NCI-H748 (cell line): ENCODE data around the gene SLC12A9.

ENCODE experiments used
- DNase-seq: peaks from one replicate; lab custom pipeline; 2025; ENCODE audit not compliant: unreplicated experiment; lab: John Stamatoyannopoulos, UW

SLC12A9 gene

GRCh38 chr7:100860702-100861615, 8.4 kb downstream of the SLC12A9 start:
- DNase-seq, result no peak

- no peak for DNase-seq
Measured at GRCh38 chr7:100861616-100861985, 9.1 kb downstream of the SLC12A9 start.

- no peak for DNase-seq
Measured at GRCh38 chr7:100863406-100863950, 11.0 kb downstream of the SLC12A9 start.

GRCh38 chr7:100864263-100864845, 11.8 kb downstream of the SLC12A9 start:
- DNase-seq, result no peak

- DNase-seq, result no peak
Measured at GRCh38 chr7:100865372-100865911, 12.9 kb downstream of the SLC12A9 start.

GRCh38 chr7:100865938-100866728, 13.6 kb downstream of the SLC12A9 start:
- DNase-seq, result no peak

- DNase-seq, result no peak
Measured at GRCh38 chr7:100866729-100867039, 14.2 kb downstream of the SLC12A9 start.

GRCh38 chr7:100867040-100867775, 14.7 kb downstream of the SLC12A9 start, which contains the start of gene TRIP6:
TRIP6 (plus strand) TSS chr7:100867387; CDS start chr7:100867498, 111 bp downstream.
- DNase-seq, result no peak

GRCh38 chr7:100867776-100868485, 15.4 kb downstream of the SLC12A9 start:
- DNase-seq, result no peak

- DNase-seq, result no peak
Measured at GRCh38 chr7:100873599-100874299, 21.2 kb downstream of the SLC12A9 start.

GRCh38 chr7:100874300-100874576, 21.7 kb downstream of the SLC12A9 start:
- peak; percentile 48 for DNase-seq

- peak; percentile 99 for DNase-seq
Measured at GRCh38 chr7:100874577-100875355, 22.3 kb downstream of the SLC12A9 start, which contains the start of gene SRRT. SRRT (plus strand) TSS chr7:100875103; CDS start chr7:100875591, 488 bp downstream.

- DNase-seq, result peak; percentile 48
Measured at GRCh38 chr7:100875356-100875751, 22.8 kb downstream of the SLC12A9 start.

- no peak for DNase-seq
Measured at GRCh38 chr7:100878013-100878412, 25.5 kb downstream of the SLC12A9 start.

GRCh38 chr7:100878685-100879084, 26.2 kb downstream of the SLC12A9 start:
- DNase-seq, result no peak

- no peak for DNase-seq
Measured at GRCh38 chr7:100879685-100880261, 27.3 kb downstream of the SLC12A9 start.

GRCh38 chr7:100880645-100881044, 28.1 kb downstream of the SLC12A9 start:
- DNase-seq, result no peak

GRCh38 chr7:100881136-100881535, 28.6 kb downstream of the SLC12A9 start:
- no peak for DNase-seq
